Kidney (tissue), 14 donors: ENCODE results near the gene RPRD1B. TPM values are rescaled to one million over a fixed set of nuclear protein-coding genes. Genes with fewer than 3 reads are reported as not detected.

Source experiments
- DNase-seq, 5 donors: peaks; one replicate each; pipeline ENCODE4 v3.0.0-alpha.2; 2013 to 2020
- FAIRE-seq: peaks from 2 replicates; lab custom pipeline; 2012; peaks lifted over from hg19 to GRCh38; lab: Jason Lieb, UNC
- H3K27ac ChIP-seq, 2 donors: one replicate each; pipeline ENCODE4 v1.7.0; 2013; ENCODE audit warnings: low read depth in 2 of 2, low read length in 2 of 2, inconsistent platforms in 1 of 2
- H3K27me3 ChIP-seq: one replicate; pipeline ENCODE4 v1.7.1; 2013; ENCODE audit warnings: low read length, inconsistent platforms; ENCODE audit not compliant: control insufficient read depth, insufficient read depth
- H3K36me3 ChIP-seq, 3 donors: one replicate each; pipeline versions ENCODE4 v1.7.0 to v1.7.1; 2013; ENCODE audit warnings: low read length in 3 of 3, control low read depth in 1 of 3, inconsistent platforms in 1 of 3; ENCODE audit not compliant: insufficient read depth in 3 of 3, control insufficient read depth in 2 of 3
- H3K4me1 ChIP-seq, 3 donors: one replicate each; pipeline versions ENCODE4 v1.7.0 to v1.7.1; 2013; ENCODE audit warnings: low read length in 3 of 3, inconsistent platforms in 1 of 3, low read depth in 1 of 3; ENCODE audit not compliant: control insufficient read depth in 2 of 3, insufficient read depth in 2 of 3
- H3K4me3 ChIP-seq, 3 donors: one replicate each; pipeline versions ENCODE4 v1.7.0 to v1.8.1; 2013; ENCODE audit warnings: low read length in 3 of 3, control low read depth in 1 of 3, inconsistent platforms in 1 of 3
- H3K9ac ChIP-seq, 3 donors: one replicate each; pipeline versions ENCODE4 v1.7.0 to v1.7.1; 2013; ENCODE audit warnings: low read length in 3 of 3, control low read depth in 1 of 3, inconsistent platforms in 1 of 3
- H3K9me3 ChIP-seq, 3 donors: one replicate each; pipeline versions ENCODE4 v1.7.0 to v1.7.1; 2013; ENCODE audit warnings: low read length in 3 of 3, control low read depth in 1 of 3, inconsistent platforms in 1 of 3; ENCODE audit not compliant: control insufficient read depth in 2 of 3, insufficient read depth in 1 of 3
- intact Hi-C: fragments of 100-400 bp; cut with DNase I; formaldehyde crosslinking; loops from one replicate; pipeline ENCODE4 v1.11.1; 2022
- polyA plus RNA-seq: library from polyadenylated mRNA; stranded (reverse); fragments of 350-450 nt; fragmentation: Illumina TruSeq; extraction: RNeasy Lipid Tissue Mini Kit (QIAGEN cat#74804); gene quantifications from one replicate; pipeline ENCODE4 v1.2.3, GENCODE V29; 2014; ENCODE audit warnings: low read depth, low replicate concordance; ENCODE audit not compliant: insufficient read depth
- total RNA-seq: library from RNA; stranded (reverse); fragmentation: NEBNext Ultra II Directional; extraction: Animal tissue kit (Norgen Biotek cat#: 25700); gene quantifications from one replicate; pipeline ENCODE4 v1.2.1, GENCODE V29; 2021
- TF ChIP-seq, protein P1 (sequence below): IDR thresholded peaks from 3 replicates; pipeline ENCODE4 v1.5.1; 2012; ENCODE audit warnings: mild to moderate bottlenecking, moderate library complexity, borderline replicate concordance; ENCODE audit not compliant: insufficient read depth; ENCODE audit errors: extremely low read depth
- donor health status: control.
- donor health status: control.
- donor health status: control.
- donor health status: control.
- donor health status: control.
- donor health status: DM: yes; HTN: yes; CAD: no.
- donor health status: Normal renal cell carcinoma (clear cell type).

RPRD1B gene
- total and polyA plus RNA-seq, 2 donors from 2014 or later = 13.4 to 34.4 TPM

- Histone ChIP-seq H3K4me3 (no peak overlapping the region), H3K27me3 (no peaks in the 10 kb centered on the region), H3K4me1 (peaks cover 0 to 10% (median 7%) of the 10 kb centered on the region in 3 donors), H3K36me3 (no peaks in the 10 kb centered on the region), H3K27ac (no peak overlapping the region), H3K9me3 (no peaks in the 10 kb centered on the region), H3K9ac (no peak overlapping the region)
- TF ChIP-seq, protein P1, sequence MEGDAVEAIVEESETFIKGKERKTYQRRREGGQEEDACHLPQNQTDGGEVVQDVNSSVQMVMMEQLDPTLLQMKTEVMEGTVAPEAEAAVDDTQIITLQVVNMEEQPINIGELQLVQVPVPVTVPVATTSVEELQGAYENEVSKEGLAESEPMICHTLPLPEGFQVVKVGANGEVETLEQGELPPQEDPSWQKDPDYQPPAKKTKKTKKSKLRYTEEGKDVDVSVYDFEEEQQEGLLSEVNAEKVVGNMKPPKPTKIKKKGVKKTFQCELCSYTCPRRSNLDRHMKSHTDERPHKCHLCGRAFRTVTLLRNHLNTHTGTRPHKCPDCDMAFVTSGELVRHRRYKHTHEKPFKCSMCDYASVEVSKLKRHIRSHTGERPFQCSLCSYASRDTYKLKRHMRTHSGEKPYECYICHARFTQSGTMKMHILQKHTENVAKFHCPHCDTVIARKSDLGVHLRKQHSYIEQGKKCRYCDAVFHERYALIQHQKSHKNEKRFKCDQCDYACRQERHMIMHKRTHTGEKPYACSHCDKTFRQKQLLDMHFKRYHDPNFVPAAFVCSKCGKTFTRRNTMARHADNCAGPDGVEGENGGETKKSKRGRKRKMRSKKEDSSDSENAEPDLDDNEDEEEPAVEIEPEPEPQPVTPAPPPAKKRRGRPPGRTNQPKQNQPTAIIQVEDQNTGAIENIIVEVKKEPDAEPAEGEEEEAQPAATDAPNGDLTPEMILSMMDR = peak; percentile 17
- FAIRE-seq (no peak), DNase-seq (peak in 2 of 5 donors; percentile 34 to 37)
- intact Hi-C loops = no loop called here
Measured at GRCh38 chr20:38115205-38115604, 81.7 kb downstream of the RPRD1B start.

- Histone ChIP-seq H3K27ac (no peak overlapping the region), H3K9me3 (no peaks in the 10 kb centered on the region), H3K36me3 (no peaks in the 10 kb centered on the region), H3K4me3 (no peak overlapping the region), H3K4me1 (peaks cover 0 to 3% (median under 1%) of the 10 kb centered on the region in 3 donors), H3K27me3 (no peaks in the 10 kb centered on the region), H3K9ac (no peak overlapping the region)
- intact Hi-C loops = no loop called here
- TF ChIP-seq, protein P1 = no peak
- DNase-seq (no peak), FAIRE-seq (no peak)
Measured at GRCh38 chr20:38115896-38116295, 82.3 kb downstream of the RPRD1B start.

- no peak for FAIRE-seq
- Histone ChIP-seq H3K4me3 (no peak overlapping the region), H3K27me3 (no peaks in the 10 kb centered on the region), H3K9ac (no peak overlapping the region), H3K4me1 (peaks cover 0 to 3% (median 0%) of the 10 kb centered on the region in 3 donors), H3K9me3 (no peaks in the 10 kb centered on the region), H3K36me3 (no peaks in the 10 kb centered on the region), H3K27ac (no peak overlapping the region)
- intact Hi-C loops = no loop called here
- DNase-seq = no peak
- TF ChIP-seq, protein P1 = no peak
Measured at GRCh38 chr20:38116409-38117165, 83.0 kb downstream of the RPRD1B start.
